Immature natural killer cell (primary cell): ENCODE measurements around the gene TYW1B. TPM values are rescaled to one million over a fixed set of nuclear protein-coding genes. Genes with fewer than 3 reads are reported as not detected.
"Not testable (repeated sequence)": the region's sequence is repeated elsewhere in the genome, so short reads cannot be mapped to it uniquely, and the experiment has no call there.

ENCODE experiments used
- DNase-seq, 3 donors: peaks; one replicate each; pipeline ENCODE4 v3.0.0; 2022; ENCODE audit warnings: mixed read lengths in 1 of 3
- H3K27ac Mint-ChIP-seq, 6 donors: one replicate each; pipeline ENCODE4 v1.8.0; 2020; ENCODE audit warnings: mixed read lengths in 6 of 6, mild to moderate bottlenecking in 5 of 6, inconsistent platforms in 4 of 6, moderate library complexity in 3 of 6
- H3K27me3 Mint-ChIP-seq, 3 donors: one replicate each; pipeline ENCODE4 v1.8.0; 2020 to 2021; ENCODE audit warnings: low read depth in 3 of 3, mild to moderate bottlenecking in 3 of 3, mixed read lengths in 3 of 3, moderate library complexity in 3 of 3, inconsistent platforms in 1 of 3
- H3K36me3 Mint-ChIP-seq, 3 donors: one replicate each; pipeline ENCODE4 v1.8.0; 2020; ENCODE audit warnings: mixed read lengths in 3 of 3, inconsistent platforms in 2 of 3, mild to moderate bottlenecking in 2 of 3
- H3K4me1 Mint-ChIP-seq, 2 donors: one replicate each; pipeline ENCODE4 v1.8.0; 2020; ENCODE audit warnings: inconsistent platforms in 2 of 2, mild to moderate bottlenecking in 2 of 2, mixed read lengths in 2 of 2, moderate library complexity in 1 of 2
- H3K4me3 Mint-ChIP-seq, 5 donors: one replicate each; pipeline ENCODE4 v1.8.0; 2020; ENCODE audit warnings: mild to moderate bottlenecking in 5 of 5, mixed read lengths in 5 of 5, inconsistent platforms in 3 of 5, moderate library complexity in 3 of 5
- H3K9me3 Mint-ChIP-seq, 6 donors: one replicate each; pipeline ENCODE4 v1.8.0; 2020; ENCODE audit warnings: mild to moderate bottlenecking in 6 of 6, mixed read lengths in 6 of 6, inconsistent platforms in 4 of 6, moderate library complexity in 3 of 6
- polyA plus RNA-seq, 3 donors: library from polyadenylated mRNA; unstranded; fragments of 300-500 nt; fragmentation: Illumina TruSeq; gene quantifications; one replicate each; pipeline ENCODE4 v1.2.3, GENCODE V29; 2021

TYW1B gene
- polyA plus RNA-seq, 3 donors from 2014 or later = 0.55 to 2.0 (median 0.88) TPM

DNA sequence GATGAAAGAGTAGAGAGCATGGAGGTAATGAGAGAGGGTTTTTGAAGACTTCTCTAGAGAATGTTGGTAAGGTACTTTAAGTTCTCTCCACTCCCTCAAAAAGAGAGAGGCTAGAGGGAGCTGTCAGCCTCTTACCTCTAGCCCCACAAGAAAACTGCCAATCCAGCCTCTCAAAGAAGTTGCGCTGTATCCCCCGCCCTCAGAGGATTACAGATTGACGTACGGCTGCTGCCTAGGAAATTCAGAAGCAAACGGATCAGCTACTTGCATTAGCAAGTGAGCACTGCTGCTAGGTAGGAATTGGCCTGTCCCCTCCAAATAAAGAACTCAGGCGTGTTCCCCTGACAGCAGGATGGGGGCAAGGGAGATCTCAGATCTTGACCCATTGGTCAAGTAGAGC, 34.2 kb downstream of the TYW1B start:
- Mint-ChIP-seq H3K27ac (peak overlapping the region in 1 of 6 donors; percentile 40), H3K9me3 (no peaks in the 10 kb centered on the region), H3K36me3 (peaks cover 9 to 21% (median 14%) of the 10 kb centered on the region in 3 donors), H3K4me1 (no peaks in the 10 kb centered on the region), H3K4me3 (no peak overlapping the region), H3K27me3 (no peaks in the 10 kb centered on the region)
- DNase-seq = no peak

GRCh38 chr7:72790698-72791060, 37.3 kb downstream of the TYW1B start:
- H3K4me1 Mint-ChIP-seq, H3K9me3 Mint-ChIP-seq, H3K4me3 Mint-ChIP-seq, H3K27ac Mint-ChIP-seq, DNase-seq, H3K36me3 Mint-ChIP-seq, H3K27me3 Mint-ChIP-seq: not testable (repeated sequence)

- H3K27me3 Mint-ChIP-seq, H3K4me1 Mint-ChIP-seq, H3K27ac Mint-ChIP-seq, H3K36me3 Mint-ChIP-seq, H3K9me3 Mint-ChIP-seq, H3K4me3 Mint-ChIP-seq, DNase-seq: not testable (repeated sequence)
These were observed 37.8 kb downstream of the TYW1B start for GRCh38 chr7:72790048-72790697.

GRCh38 chr7:72785166-72785955, 42.6 kb downstream of the TYW1B start:
- Mint-ChIP-seq H3K9me3 (no peaks in the 10 kb centered on the region), H3K27ac (no peak overlapping the region), H3K4me1 (peaks cover 0 to 3% of the 10 kb centered on the region in 2 donors), H3K36me3 (peaks cover 0 to 6% (median 0%) of the 10 kb centered on the region in 3 donors), H3K27me3 (no peaks in the 10 kb centered on the region), H3K4me3 (no peak overlapping the region)
- DNase-seq = no peak

DNA sequence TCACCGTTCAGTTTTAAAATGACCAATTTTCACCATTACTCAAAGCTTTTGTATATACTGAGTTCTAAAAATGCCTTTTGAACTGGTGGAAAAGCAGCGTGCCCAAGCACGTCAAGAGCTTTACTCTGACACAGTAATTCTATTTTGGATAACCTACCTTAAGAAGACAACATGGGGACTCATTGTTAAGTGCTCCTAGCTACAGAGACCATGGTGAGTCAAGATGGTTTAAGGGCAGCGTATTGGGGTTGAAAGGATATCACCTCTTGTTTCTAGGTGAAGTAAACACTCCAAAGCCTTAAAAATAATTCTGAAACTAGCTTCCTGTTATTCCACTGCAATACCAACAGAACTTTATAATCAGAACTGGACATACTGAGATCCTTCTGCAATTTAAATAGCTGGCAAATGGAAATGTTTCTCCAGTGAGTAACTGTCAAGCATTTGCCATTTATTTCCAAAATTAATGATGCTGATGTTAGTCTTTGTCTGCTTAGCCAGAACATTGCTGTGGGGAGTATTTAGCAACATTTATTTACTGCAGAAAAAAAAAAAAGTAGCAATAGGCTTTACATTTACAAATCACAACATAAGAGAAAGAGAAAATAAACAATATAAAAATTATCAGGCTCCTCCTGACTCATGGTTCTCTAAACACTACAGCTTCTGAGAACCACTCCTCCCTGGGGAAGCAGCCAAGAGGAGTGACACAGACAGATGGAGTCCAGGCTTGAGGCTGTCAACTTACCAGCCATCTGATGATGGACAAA, 44.2 kb downstream of the TYW1B start:
- not testable (repeated sequence) for H3K4me3 Mint-ChIP-seq, H3K27ac Mint-ChIP-seq, H3K9me3 Mint-ChIP-seq

DNA sequence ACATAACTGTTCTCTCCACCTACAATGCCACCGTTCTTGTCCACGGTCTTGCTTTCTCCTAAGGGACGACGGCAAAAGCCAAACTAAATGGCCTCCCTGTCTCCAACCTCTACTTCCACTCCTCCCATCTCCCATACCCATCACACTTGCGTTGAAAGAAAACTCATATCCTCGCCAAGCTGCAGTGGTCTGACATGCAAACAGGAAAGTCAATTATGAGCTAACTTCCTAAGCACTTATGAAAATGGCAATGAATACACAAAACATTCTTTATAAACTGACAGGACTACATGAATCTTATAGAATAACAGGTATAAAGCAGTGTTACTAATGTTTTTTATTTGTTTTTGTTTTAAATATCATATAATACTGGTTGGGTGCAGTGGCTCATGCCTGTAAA, 46.4 kb downstream of the TYW1B start:
- Mint-ChIP-seq H3K27me3 (no peaks in the 10 kb centered on the region), H3K4me3 (no peak overlapping the region), H3K27ac (peak overlapping the region in 1 of 6 donors; percentile 3), H3K4me1 (peaks cover 0 to 3% of the 10 kb centered on the region in 2 donors), H3K36me3 (peaks cover 0 to 12% (median 12%) of the 10 kb centered on the region in 3 donors), H3K9me3 (no peaks in the 10 kb centered on the region)
- no peak for DNase-seq

More for the DNA sequence above, 44.2 kb downstream of the TYW1B start:
- not testable (repeated sequence) for H3K4me1 Mint-ChIP-seq, H3K27me3 Mint-ChIP-seq, H3K36me3 Mint-ChIP-seq, DNase-seq

DNA sequence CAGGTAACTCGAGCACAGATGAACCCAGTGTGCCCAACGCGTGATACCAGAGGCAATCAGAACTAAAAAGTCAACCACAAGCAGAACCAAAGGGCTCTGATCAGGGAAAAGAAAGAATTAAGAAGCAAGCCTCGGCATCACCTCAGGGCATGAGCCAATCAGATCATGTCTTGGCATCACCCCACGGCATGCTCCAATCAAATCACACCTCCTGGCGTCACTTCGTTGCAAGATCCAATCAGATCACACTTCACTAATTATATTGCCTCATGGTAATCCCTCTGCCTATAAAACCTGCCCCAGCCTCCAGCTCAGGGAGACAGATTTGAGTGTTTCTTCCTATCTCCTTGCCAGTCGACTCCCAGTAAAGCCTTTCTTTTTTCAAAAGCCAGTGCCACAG, 46.8 kb downstream of the TYW1B start:
- peak overlapping the region in 1 of 6 donors; percentile 3 for H3K27ac Mint-ChIP-seq
- H3K9me3 Mint-ChIP-seq = no peaks in the 10 kb centered on the region
- no peak overlapping the region for H3K4me3 Mint-ChIP-seq
- H3K36me3 Mint-ChIP-seq = peaks cover 0 to 12% (median 12%) of the 10 kb centered on the region in 3 donors
- no peak for DNase-seq
- H3K4me1 Mint-ChIP-seq = peaks cover 0 to 2% of the 10 kb centered on the region in 2 donors
- H3K27me3 Mint-ChIP-seq = no peaks in the 10 kb centered on the region

DNA sequence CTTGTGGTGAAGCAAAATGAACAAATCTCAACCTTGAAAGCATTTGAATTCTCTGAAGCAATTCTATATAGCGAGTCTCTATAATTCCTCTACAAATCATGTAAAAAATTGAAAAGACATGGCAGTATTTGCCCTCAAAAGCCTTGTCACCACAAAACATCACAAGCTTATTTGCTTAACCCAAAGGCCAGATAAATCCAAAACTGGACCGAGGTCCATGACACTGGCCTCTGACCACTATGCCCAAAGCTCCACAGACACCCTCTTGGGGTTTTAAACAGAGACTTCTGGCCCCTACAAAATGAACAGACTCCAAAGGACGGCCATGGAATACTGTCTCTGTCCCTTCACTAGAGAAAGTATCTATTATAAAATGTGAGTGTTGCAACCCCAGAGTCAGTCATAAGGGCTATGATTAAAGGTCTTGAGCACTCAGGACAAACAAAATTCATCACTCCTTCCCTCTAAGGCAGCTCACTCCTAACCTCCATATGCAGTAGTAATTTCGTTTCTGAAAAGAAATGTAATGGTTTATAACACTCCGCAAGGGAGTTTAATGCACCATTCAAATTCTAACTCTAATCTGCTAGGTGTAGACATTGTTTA, 47.6 kb downstream of the TYW1B start:
- not testable (repeated sequence) for H3K27me3 Mint-ChIP-seq, H3K4me3 Mint-ChIP-seq, H3K27ac Mint-ChIP-seq, DNase-seq, H3K9me3 Mint-ChIP-seq, H3K4me1 Mint-ChIP-seq
- H3K36me3 Mint-ChIP-seq = peaks cover 8 to 20% (median 18%) of the 10 kb centered on the region in 3 donors

- Mint-ChIP-seq H3K36me3 (peaks cover 25 to 44% (median 34%) of the 10 kb centered on the region in 3 donors), H3K27ac (peak overlapping the region in 1 of 6 donors; percentile 62)
- H3K27me3 Mint-ChIP-seq, H3K4me3 Mint-ChIP-seq, H3K9me3 Mint-ChIP-seq, DNase-seq, H3K4me1 Mint-ChIP-seq: not testable (repeated sequence)
These were observed 50.8 kb downstream of the TYW1B start for GRCh38 chr7:72777167-72777566.

GRCh38 chr7:72772627-72773026, 55.4 kb downstream of the TYW1B start:
- not testable (repeated sequence) for H3K27ac Mint-ChIP-seq, DNase-seq, H3K9me3 Mint-ChIP-seq, H3K27me3 Mint-ChIP-seq, H3K4me1 Mint-ChIP-seq, H3K4me3 Mint-ChIP-seq
- H3K36me3 Mint-ChIP-seq = peaks cover 32 to 50% (median 38%) of the 10 kb centered on the region in 3 donors

DNA sequence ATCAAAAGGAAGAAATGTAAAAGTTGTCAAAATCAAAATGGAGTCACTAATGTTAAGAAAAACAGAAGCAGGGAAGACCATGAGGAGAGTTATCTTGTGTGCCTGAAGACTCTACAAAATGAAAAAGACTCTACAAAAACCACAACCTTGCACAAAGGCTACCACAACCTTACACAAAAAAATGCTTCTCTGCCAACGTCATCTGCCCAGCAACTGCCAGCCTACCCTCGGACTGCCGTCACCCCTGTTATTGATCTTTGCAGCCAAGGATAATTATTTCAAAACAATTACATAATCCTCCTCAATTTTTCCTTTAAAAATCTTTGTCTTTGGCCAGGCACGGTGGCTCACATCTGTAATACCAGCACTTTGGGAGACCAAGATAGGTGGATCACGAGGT, 61.0 kb downstream of the TYW1B start:
- not testable (repeated sequence) for H3K4me1 Mint-ChIP-seq, H3K9me3 Mint-ChIP-seq, H3K4me3 Mint-ChIP-seq, H3K27ac Mint-ChIP-seq, DNase-seq, H3K27me3 Mint-ChIP-seq
- peaks cover 18 to 25% (median 22%) of the 10 kb centered on the region in 3 donors for H3K36me3 Mint-ChIP-seq

DNA sequence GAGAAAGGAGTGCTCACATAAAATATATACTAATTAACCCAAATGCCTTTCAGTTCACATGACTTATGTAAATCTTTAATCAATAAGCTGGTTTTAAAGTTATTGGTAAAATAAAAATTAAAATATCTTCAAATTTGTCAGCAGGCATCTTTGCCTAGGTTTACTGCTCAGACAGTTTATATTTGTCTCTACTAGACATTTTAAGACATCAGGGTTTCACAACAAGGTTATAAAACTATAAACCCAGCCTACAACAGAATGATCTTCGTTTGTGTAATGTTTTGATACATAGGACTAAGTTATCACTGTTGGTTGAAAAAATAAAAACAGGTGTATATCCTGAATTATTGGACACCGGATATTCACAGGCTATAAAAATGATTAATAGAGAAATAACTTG, 67.4 kb downstream of the TYW1B start:
- Mint-ChIP-seq H3K36me3 (peaks cover 23 to 52% (median 39%) of the 10 kb centered on the region in 3 donors), H3K4me3 (no peak overlapping the region), H3K27me3 (peaks cover 0 to 4% (median 2%) of the 10 kb centered on the region in 3 donors), H3K27ac (no peak overlapping the region), H3K9me3 (peaks cover 2 to 28% (median 10%) of the 10 kb centered on the region in 6 donors), H3K4me1 (no peaks in the 10 kb centered on the region)
- DNase-seq = no peak

- Mint-ChIP-seq H3K9me3 (peaks cover 0 to 9% (median 4%) of the 10 kb centered on the region in 6 donors), H3K36me3 (peaks cover 15 to 38% (median 29%) of the 10 kb centered on the region in 3 donors), H3K4me3 (no peak overlapping the region), H3K4me1 (no peaks in the 10 kb centered on the region), H3K27ac (no peak overlapping the region), H3K27me3 (peaks cover 0 to 4% (median 2%) of the 10 kb centered on the region in 3 donors)
- no peak for DNase-seq
These were observed 73.7 kb downstream of the TYW1B start for GRCh38 chr7:72754312-72754711.
